HG02610 (cell line): Measurements from ENCODE around the gene LRSAM1.

Experiments used
- ATAC-seq: cut with Tn5 transposase; IDR thresholded peaks from one replicate; pipeline ENCODE4 v1.9.1; 2021; ENCODE audit warnings: mild to moderate bottlenecking, moderate library complexity; ENCODE audit not compliant: unreplicated experiment

The LRSAM1 gene

GRCh38 chr9:127494304-127494702 is 43.0 kb downstream of the LRSAM1 start:
- no peak for ATAC-seq

GRCh38 chr9:127495884-127496555 is 44.7 kb downstream of the LRSAM1 start:
- no peak for ATAC-seq

GRCh38 chr9:127496974-127497373 is 45.7 kb downstream of the LRSAM1 start:
- ATAC-seq, result no peak

- ATAC-seq, result no peak
These were observed 46.5 kb downstream of the LRSAM1 start for GRCh38 chr9:127497656-127498290.

GRCh38 chr9:127498298-127498697 is 47.0 kb downstream of the LRSAM1 start:
- no peak for ATAC-seq

- no peak for ATAC-seq
These were observed 49.1 kb downstream of the LRSAM1 start for GRCh38 chr9:127500399-127500798.

- ATAC-seq, result no peak
These were observed 49.6 kb downstream of the LRSAM1 start for GRCh38 chr9:127500862-127501261.

GRCh38 chr9:127501821-127502343 is 50.6 kb downstream of the LRSAM1 start:
- no peak for ATAC-seq

- ATAC-seq, result no peak
These were observed 51.5 kb downstream of the LRSAM1 start for GRCh38 chr9:127502706-127503378.

GRCh38 chr9:127503379-127503921 is 52.1 kb downstream of the LRSAM1 start:
- no peak for ATAC-seq

- ATAC-seq, result no peak
These were observed 52.9 kb downstream of the LRSAM1 start for GRCh38 chr9:127503947-127504886.

- no peak for ATAC-seq
These were observed 53.6 kb downstream of the LRSAM1 start for GRCh38 chr9:127504887-127505251.

GRCh38 chr9:127505396-127506116 is 54.2 kb downstream of the LRSAM1 start:
- no peak for ATAC-seq

- ATAC-seq, result no peak
These were observed 55.0 kb downstream of the LRSAM1 start for GRCh38 chr9:127506117-127506813.

- no peak for ATAC-seq
These were observed 55.8 kb downstream of the LRSAM1 start for GRCh38 chr9:127506814-127507750.

GRCh38 chr9:127507751-127508648 is 56.7 kb downstream of the LRSAM1 start:
- ATAC-seq, result no peak

- ATAC-seq, result no peak
These were observed 57.6 kb downstream of the LRSAM1 start for GRCh38 chr9:127508901-127509260.
